OCI-LY7 (cell line): ENCODE results near the gene RASAL1. TPM values are rescaled to one million over a fixed set of nuclear protein-coding genes. Genes with fewer than 3 reads are reported as not detected.

Experiments used
- BruUV-seq: library from RNA; stranded (reverse); fragments of 400-500 nt; replicated peaks from 2 replicates; lab custom pipeline; 2021; lab: Mats Ljungman, UMichigan
- CTCF ChIA-PET: fragments of 300-600 bp; sonication (Branson Sonifier 250); formaldehyde crosslinking; loops from one replicate; lab custom pipeline; 2022; ENCODE audit warnings: antibody characterized with exemption; ENCODE audit not compliant: unreplicated experiment; lab: Charles Lee
- POLR2A ChIA-PET: fragments of 300-600 bp; sonication (Branson Sonifier 250); formaldehyde crosslinking; loops from one replicate; lab custom pipeline; 2022; ENCODE audit warnings: antibody characterized with exemption; lab: Charles Lee
- DNase-seq: peaks from one replicate; pipeline ENCODE4 v3.0.0-alpha.2; 2015; ENCODE audit warnings: low spot score
- H2AFZ ChIP-seq: fragments of 200-600 bp; sonication (generic), shearing (Covaris generic); 2 replicates; pipeline ENCODE4 v1.6.1; 2014; ENCODE audit warnings: mild to moderate bottlenecking, antibody characterized with exemption, low read length, moderate library complexity
- H3K27ac ChIP-seq: fragments of 200-600 bp; sonication (generic); 2 replicates; pipeline ENCODE4 v1.5.1; 2014; ENCODE audit warnings: mixed run types, low read depth, mild to moderate bottlenecking, moderate library complexity, low read length, inconsistent platforms; ENCODE audit not compliant: poor library complexity, severe bottlenecking
- H3K36me3 ChIP-seq: fragments of 200-600 bp; sonication (generic); 2 replicates; pipeline ENCODE4 v1.6.1; 2014; ENCODE audit warnings: mild to moderate bottlenecking, antibody characterized with exemption, low read length, moderate library complexity, mixed read lengths; ENCODE audit not compliant: insufficient read depth
- H3K4me1 ChIP-seq: fragments of 200-600 bp; sonication (generic); 2 replicates; pipeline ENCODE4 v1.5.1; 2014; ENCODE audit warnings: mild to moderate bottlenecking, low read length; ENCODE audit not compliant: insufficient read depth, poor library complexity, severe bottlenecking
- H3K4me2 ChIP-seq: fragments of 200-600 bp; sonication (generic); 2 replicates; pipeline ENCODE4 v1.6.1; 2014; ENCODE audit warnings: mild to moderate bottlenecking, low read length
- H3K4me3 ChIP-seq: fragments of 200-600 bp; sonication (generic); 2 replicates; pipeline ENCODE4 v1.5.1; 2014; ENCODE audit warnings: mild to moderate bottlenecking, low read depth, low read length; ENCODE audit not compliant: poor library complexity, severe bottlenecking
- H3K79me2 ChIP-seq: fragments of 200-600 bp; sonication (generic); 2 replicates; pipeline ENCODE4 v1.6.1; 2016; ENCODE audit warnings: low read depth, mild to moderate bottlenecking, low read length, moderate library complexity, mixed read lengths; ENCODE audit not compliant: insufficient read depth
- H3K9me2 ChIP-seq: fragments of 200-600 bp; sonication (generic); 2 replicates; pipeline ENCODE4 v1.6.1; 2016; ENCODE audit warnings: mild to moderate bottlenecking, low read length, mixed read lengths; ENCODE audit not compliant: insufficient read depth
- H3K9me3 ChIP-seq: fragments of 200-600 bp; sonication (generic); 2 replicates; pipeline ENCODE4 v1.6.1; 2014; ENCODE audit warnings: mild to moderate bottlenecking, mixed run types, low read length, mixed read lengths
- H4K20me1 ChIP-seq: fragments of 200-600 bp; sonication (generic); 2 replicates; pipeline ENCODE4 v1.6.1; 2014; ENCODE audit warnings: mild to moderate bottlenecking, antibody characterized with exemption, low read length, moderate library complexity, mixed read lengths; ENCODE audit not compliant: insufficient read depth
- CTCF ChIP-seq: fragments of 200-600 bp; sonication (generic); conservative IDR thresholded peaks from 2 replicates; pipeline ENCODE4 v1.5.1; 2014; ENCODE audit warnings: mild to moderate bottlenecking, antibody characterized with exemption, low read length, moderate library complexity, mixed read lengths
- EZH2phosphoT487 ChIP-seq: fragments of 200-600 bp; sonication (generic); IDR thresholded peaks from 2 replicates; pipeline ENCODE4 v1.6.1; 2018; ENCODE audit warnings: low read depth, borderline replicate concordance, mild to moderate bottlenecking, mixed run types, antibody characterized with exemption, low read length, moderate library complexity, mixed read lengths
- intact Hi-C: fragments of 100-400 bp; cut with micrococcal nuclease; formaldehyde crosslinking; loops from one replicate; pipeline ENCODE4 v1.10.0; 2022; ENCODE audit not compliant: unreplicated experiment
- total RNA-seq, 2 experiments: library from RNA; depleted of rRNA in 1 of 2; stranded (reverse); fragments of >200 nt in 1 of 2; shearing (Covaris generic) in 1 of 2; gene quantifications; 2 replicates each; pipeline ENCODE4 v1.2.3, GENCODE V29; 2014 to 2022

The RASAL1 gene
- total RNA-seq, 2 experiments from 2014 or later, result 74.4 to 89.1 TPM

- Histone ChIP-seq H3K9me2 (no peaks in the 10 kb centered on the region), H3K4me1 (peaks cover 68% of the 10 kb centered on the region), H3K4me3 (peak overlapping the region; percentile 90), H3K79me2 (peaks cover 41% of the 10 kb centered on the region), H3K9me3 (no peaks in the 10 kb centered on the region), H3K27ac (peak overlapping the region; percentile 63), H3K36me3 (peaks cover 34% of the 10 kb centered on the region), H4K20me1 (0 out of 2 replicates have a peak, but pooled peaks cover 6% of the 10 kb centered on the region), H2AFZ (peak overlapping the region; percentile 44; the same call in 1 of the 2 replicates), H3K4me2 (peak overlapping the region; percentile 65)
- TF ChIP-seq EZH2phosphoT487, result no peak
- TF ChIP-seq CTCF, result no peak
- CTCF ChIA-PET, result interaction anchor here (0.8 to 4.4 kb wide), 2 partner anchors 16 to 138 kb away, joined by 3 to 24 read pairs; no protein-coding TSS in a partner anchor
- POLR2A ChIA-PET, result interaction anchor here (0.6 to 3.6 kb wide), 5 partner anchors 16 to 137 kb away, joined by 3 to 33 read pairs (median 3); no protein-coding TSS in a partner anchor
- BruUV-seq, result no TSS peak
- intact Hi-C loops, result no loop called here
- peak; percentile 67 for DNase-seq
These were observed 798 bp upstream of the RASAL1 start for GRCh38 chr12:113136128-113136989.

- Histone ChIP-seq H3K79me2 (peaks cover 57% of the 10 kb centered on the region), H3K9me3 (no peaks in the 10 kb centered on the region), H3K36me3 (peaks cover 44% of the 10 kb centered on the region), H3K4me1 (peaks cover 72% of the 10 kb centered on the region), H3K27ac (peak overlapping the region; percentile 68), H4K20me1 (0 out of 2 replicates have a peak, but pooled peaks cover 6% of the 10 kb centered on the region), H3K9me2 (no peaks in the 10 kb centered on the region), H3K4me2 (peak overlapping the region; percentile 99), H2AFZ (no peak overlapping the region), H3K4me3 (peak overlapping the region; percentile 90)
- intact Hi-C loops, result loop anchor here (2.0 kb wide), 2 partner anchors 36 to 38 kb away; no protein-coding TSS in a partner anchor
- peak; percentile 57 for DNase-seq
- TF ChIP-seq CTCF (no peak), EZH2phosphoT487 (no peak)
- ChIA-PET POLR2A (interaction anchor here (0.5 to 3.6 kb wide), 6 partner anchors 10 to 55 kb away, joined by 3 to 33 read pairs (median 7); no protein-coding TSS in a partner anchor), CTCF (interaction anchor here (1.1 to 4.4 kb wide), 6 partner anchors 13 to 141 kb away, joined by 4 to 24 read pairs (median 6); no protein-coding TSS in a partner anchor)
- BruUV-seq, result no TSS peak
These were observed 1.0 kb downstream of the RASAL1 start for GRCh38 chr12:113134521-113134951.
